HepG2 (cell line): ENCODE data around the gene CHST3. TPM values are rescaled to one million over a fixed set of nuclear protein-coding genes. Genes with fewer than 3 reads are reported as not detected.

Source experiments
- ADNP ChIP-seq: sonication (generic); formaldehyde crosslinking; IDR thresholded peaks from 2 replicates; pipeline ENCODE4 v1.4.0; 2020; ENCODE audit warnings: missing genetic modification reagents
- ATF7-NPFF ChIP-seq: sonication (generic); formaldehyde crosslinking; IDR thresholded peaks from 2 replicates; pipeline ENCODE4 v1.8.1; 2023; ENCODE audit warnings: mild to moderate bottlenecking, low read depth, missing genetic modification reagents, moderate library complexity
- CBX5 ChIP-seq: sonication (generic); formaldehyde crosslinking; IDR thresholded peaks from 2 replicates; pipeline ENCODE4 v1.4.0; 2020; ENCODE audit warnings: missing genetic modification reagents, borderline replicate concordance
- NKX3-1 ChIP-seq: sonication (generic); formaldehyde crosslinking; IDR thresholded peaks from 2 replicates; pipeline ENCODE4 v1.5.0; 2020; ENCODE audit warnings: missing genetic modification reagents
- NONO ChIP-seq, 2 experiments: fragments of 450-650 bp in 1 of 2; sonication (generic) in 1 of 2; formaldehyde crosslinking in 1 of 2; IDR thresholded peaks in 1 of 2; conservative IDR thresholded peaks in 1 of 2; 2 replicates each; pipeline versions ENCODE4 v1.6.1 to v1.8.0; 2017 to 2022; ENCODE audit warnings: mild to moderate bottlenecking in 1 of 2, missing genetic modification reagents in 1 of 2, moderate library complexity in 1 of 2
- POLR2A ChIP-seq, 2 experiments: IDR thresholded peaks; 2 replicates each; pipeline ENCODE4 v1.6.1; 2011; ENCODE audit warnings: low read depth in 2 of 2, low read length in 2 of 2, mild to moderate bottlenecking in 1 of 2, moderate library complexity in 1 of 2; ENCODE audit not compliant: insufficient read depth in 1 of 2
- TFAP4 ChIP-seq: sonication (generic); IDR thresholded peaks from 2 replicates; pipeline ENCODE4 v1.6.1; 2016; ENCODE audit warnings: low read depth, borderline replicate concordance
- THAP11 ChIP-seq: IDR thresholded peaks from 2 replicates; pipeline ENCODE4 v1.6.1; 2016; ENCODE audit warnings: missing biosample characterization, missing genetic modification reagents
- ZBTB40 ChIP-seq, 2 experiments: fragments of 450-650 bp in 1 of 2; sonication (generic) in 1 of 2; formaldehyde crosslinking in 1 of 2; IDR thresholded peaks; 2 replicates each; pipeline versions ENCODE4 v1.6.1 to v1.8.0; 2016 to 2022; ENCODE audit warnings: antibody characterized with exemption in 1 of 2, mild to moderate bottlenecking in 1 of 2, missing genetic modification reagents in 1 of 2
- ZNF10 ChIP-seq: sonication (generic); formaldehyde crosslinking; IDR thresholded peaks from 2 replicates; pipeline ENCODE4 v1.4.0; 2020; ENCODE audit warnings: mild to moderate bottlenecking, low read depth, missing genetic modification reagents, borderline replicate concordance
- ZNF232 ChIP-seq: sonication (generic); formaldehyde crosslinking; IDR thresholded peaks from 2 replicates; pipeline ENCODE4 v1.4.0; 2020; ENCODE audit warnings: missing genetic modification reagents, borderline replicate concordance
- ZNF24 ChIP-seq: fragments of 450-650 bp; IDR thresholded peaks from 2 replicates; pipeline ENCODE4 v1.6.1; 2017; ENCODE audit warnings: antibody characterized with exemption, mild to moderate bottlenecking
- ZNF333 ChIP-seq: sonication (generic); formaldehyde crosslinking; IDR thresholded peaks from 2 replicates; pipeline ENCODE4 v1.4.0; 2020; ENCODE audit warnings: mild to moderate bottlenecking, missing genetic modification reagents, borderline replicate concordance
- ZNF362 ChIP-seq: sonication (generic); formaldehyde crosslinking; IDR thresholded peaks from 2 replicates; pipeline ENCODE4 v1.4.0; 2020; ENCODE audit warnings: missing genetic modification reagents, mild to moderate bottlenecking, borderline replicate concordance
- ZNF367 ChIP-seq: sonication (generic); formaldehyde crosslinking; IDR thresholded peaks from 2 replicates; pipeline ENCODE4 v1.4.0; 2020; ENCODE audit warnings: missing genetic modification reagents, borderline replicate concordance
- ZNF550 ChIP-seq: sonication (generic); formaldehyde crosslinking; IDR thresholded peaks from 2 replicates; pipeline ENCODE4 v1.4.0; 2020; ENCODE audit warnings: mild to moderate bottlenecking, missing genetic modification reagents, borderline replicate concordance
- ZNF577 ChIP-seq: sonication (generic); formaldehyde crosslinking; IDR thresholded peaks from 2 replicates; pipeline ENCODE4 v1.4.0; 2020; ENCODE audit warnings: mild to moderate bottlenecking, low read depth, missing genetic modification reagents, borderline replicate concordance
- ZNF737 ChIP-seq: sonication (generic); formaldehyde crosslinking; IDR thresholded peaks from 2 replicates; pipeline ENCODE4 v1.5.0; 2020; ENCODE audit warnings: missing genetic modification reagents, mild to moderate bottlenecking, borderline replicate concordance
- polyA plus RNA-seq, 8 experiments: library from polyadenylated mRNA; depleted of rRNA in 3 of 8; stranded (reverse) in 7 of 8; unstranded in 1 of 8; fragments of >200 nt; fragmentation: Illumina TruSeq in 4 of 8; extraction: Trizol in 4 of 8; gene quantifications; 2 replicates each; pipeline versions ENCODE4 v1.2.1 to v1.2.3, GENCODE V29; 2011 to 2016; ENCODE audit warnings: low read depth in 4 of 8, missing spikeins in 1 of 8, mixed read lengths in 1 of 8; ENCODE audit not compliant: insufficient read depth in 1 of 8
- total RNA-seq, 5 experiments: library from RNA; depleted of rRNA; stranded (reverse); fragments of >200 nt; fragmentation: Illumina TruSeq; extraction: Trizol; gene quantifications; 2 replicates each; pipeline ENCODE4 v1.2.3, GENCODE V29; 2016; ENCODE audit warnings: low read depth in 1 of 5

The CHST3 gene
- total and polyA plus RNA-seq, 2 of the 13 experiments (the other 11 are each of a cell fraction or from before 2014, with no cell fraction given), result 7.2 to 18.7 TPM

GRCh38 chr10:71964743-71965515 is 734 bp downstream of the CHST3 start (continued):
- TF ChIP-seq POLR2A (IDR thresholded peaks at IDR 0.05; ENCODE audit: insufficient read depth in 1 of 2, low read depth in 2 of 2, low read length in 2 of 2) (peak; percentile 33 to 53; a peak in 2 of 4 replicates), ZNF10 (CRISPR knock-in tag) (no peak), ADNP (no peak), ZNF333 (no peak), THAP11 (CRISPR knock-in tag) (no peak), ZNF577 (no peak), CBX5 (CRISPR knock-in tag) (no peak), ATF7-NPFF (no peak), ZNF232 (CRISPR knock-in tag) (no peak; the same call in 1 of the 2 replicates), ZNF362 (CRISPR knock-in tag) (0 out of 2 replicates have a peak, but pooled peaks have one; percentile 9), ZNF737 (CRISPR knock-in tag) (no peak), ZBTB40 (IDR thresholded peaks at IDR 0.05) (no peak), ZBTB40 (CRISPR knock-in tag; IDR thresholded peaks at IDR 0.05) (no peak), NKX3-1 (CRISPR knock-in tag) (no peak), NONO (IDR thresholded peaks at IDR 0.05) (no peak), NONO (CRISPR knock-in tag; conservative IDR thresholded peaks at IDR 0.05) (0 out of 2 replicates have a peak, but pooled peaks have one; percentile 27), TFAP4 (no peak), ZNF24 (no peak), ZNF550 (CRISPR knock-in tag) (no peak), ZNF367 (CRISPR knock-in tag) (no peak)
